GM12874 (cell line): ENCODE results near the gene DDIT3.

Experiments
- TF ChIP-seq, protein P1 (sequence below): IDR thresholded peaks from 2 replicates; pipeline ENCODE4 v1.5.1; 2011; ENCODE audit warnings: low read depth, mild to moderate bottlenecking, control low read depth, low read length, moderate library complexity; ENCODE audit not compliant: insufficient read depth

The DDIT3 gene

DNA sequence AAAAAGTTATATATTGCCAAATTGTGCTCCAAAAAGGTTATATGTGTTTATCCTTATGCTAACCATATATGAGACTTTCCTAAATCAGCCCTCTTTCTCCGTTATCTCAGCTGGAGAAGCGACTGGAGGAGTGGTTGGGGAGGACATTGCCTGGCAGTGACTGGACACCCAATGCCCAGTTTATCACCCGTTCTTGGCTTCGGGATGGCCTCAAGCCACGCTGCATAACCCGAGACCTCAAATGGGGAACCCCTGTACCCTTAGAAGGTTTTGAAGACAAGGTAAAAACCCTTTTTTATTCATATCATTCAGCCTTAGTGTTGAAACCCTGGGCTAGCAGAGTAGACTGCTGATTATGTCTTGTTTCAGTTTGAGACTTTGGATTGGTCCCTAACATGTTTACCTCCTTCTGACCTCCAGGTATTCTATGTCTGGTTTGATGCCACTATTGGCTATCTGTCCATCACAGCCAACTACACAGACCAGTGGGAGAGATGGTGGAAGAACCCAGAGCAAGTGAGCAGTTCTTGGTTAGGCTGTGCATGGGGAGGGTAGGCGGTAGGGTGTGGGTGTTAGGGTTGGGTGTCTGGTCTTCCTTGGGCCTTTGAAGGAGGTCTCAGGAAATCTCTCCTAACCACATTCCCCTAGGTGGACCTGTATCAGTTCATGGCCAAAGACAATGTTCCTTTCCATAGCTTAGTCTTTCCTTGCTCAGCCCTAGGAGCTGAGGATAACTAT lies 8.6 kb downstream of the DDIT3 start:
- TF ChIP-seq, protein P1, sequence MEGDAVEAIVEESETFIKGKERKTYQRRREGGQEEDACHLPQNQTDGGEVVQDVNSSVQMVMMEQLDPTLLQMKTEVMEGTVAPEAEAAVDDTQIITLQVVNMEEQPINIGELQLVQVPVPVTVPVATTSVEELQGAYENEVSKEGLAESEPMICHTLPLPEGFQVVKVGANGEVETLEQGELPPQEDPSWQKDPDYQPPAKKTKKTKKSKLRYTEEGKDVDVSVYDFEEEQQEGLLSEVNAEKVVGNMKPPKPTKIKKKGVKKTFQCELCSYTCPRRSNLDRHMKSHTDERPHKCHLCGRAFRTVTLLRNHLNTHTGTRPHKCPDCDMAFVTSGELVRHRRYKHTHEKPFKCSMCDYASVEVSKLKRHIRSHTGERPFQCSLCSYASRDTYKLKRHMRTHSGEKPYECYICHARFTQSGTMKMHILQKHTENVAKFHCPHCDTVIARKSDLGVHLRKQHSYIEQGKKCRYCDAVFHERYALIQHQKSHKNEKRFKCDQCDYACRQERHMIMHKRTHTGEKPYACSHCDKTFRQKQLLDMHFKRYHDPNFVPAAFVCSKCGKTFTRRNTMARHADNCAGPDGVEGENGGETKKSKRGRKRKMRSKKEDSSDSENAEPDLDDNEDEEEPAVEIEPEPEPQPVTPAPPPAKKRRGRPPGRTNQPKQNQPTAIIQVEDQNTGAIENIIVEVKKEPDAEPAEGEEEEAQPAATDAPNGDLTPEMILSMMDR = no peak

DNA sequence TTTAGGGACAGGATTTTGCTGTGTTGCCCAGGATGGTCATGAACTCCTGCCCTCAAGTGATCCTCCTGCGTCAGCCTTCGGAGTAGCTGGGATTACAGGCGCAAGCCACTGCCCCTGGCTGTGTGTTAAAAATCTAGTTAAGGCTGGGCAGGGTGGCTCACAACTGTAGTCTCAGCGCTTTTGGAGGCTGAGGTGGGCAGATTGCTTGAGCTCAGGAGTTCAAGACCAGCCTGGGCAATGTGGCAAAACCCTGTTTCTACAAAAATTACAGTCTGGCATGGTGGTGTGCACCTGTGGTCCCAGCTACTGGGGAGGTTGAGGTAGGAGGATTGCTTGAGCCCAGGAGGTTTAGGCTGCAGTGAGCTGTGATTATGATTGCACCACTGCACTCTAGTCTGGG lies 9.2 kb downstream of the DDIT3 start:
- TF ChIP-seq, protein P1 = no peak

DNA sequence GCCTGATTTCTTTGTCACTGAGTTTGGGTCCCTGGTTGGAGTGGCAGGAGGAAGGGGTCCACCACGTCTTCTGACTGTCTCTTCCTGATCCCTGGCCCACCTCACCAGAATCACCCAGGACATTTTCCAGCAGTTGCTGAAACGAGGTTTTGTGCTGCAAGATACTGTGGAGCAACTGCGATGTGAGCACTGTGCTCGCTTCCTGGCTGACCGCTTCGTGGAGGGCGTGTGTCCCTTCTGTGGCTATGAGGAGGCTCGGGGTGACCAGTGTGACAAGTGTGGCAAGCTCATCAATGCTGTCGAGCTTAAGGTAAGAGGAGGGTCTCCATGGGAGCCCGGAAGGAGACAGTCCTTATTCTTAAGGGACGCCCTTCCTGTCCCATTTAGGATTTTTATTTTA lies 20.1 kb downstream of the DDIT3 start:
- TF ChIP-seq, protein P1 = no peak

- TF ChIP-seq, protein P1 = no peak
Measured at GRCh38 chr12:57498571-57498970, 21.7 kb downstream of the DDIT3 start.

DNA sequence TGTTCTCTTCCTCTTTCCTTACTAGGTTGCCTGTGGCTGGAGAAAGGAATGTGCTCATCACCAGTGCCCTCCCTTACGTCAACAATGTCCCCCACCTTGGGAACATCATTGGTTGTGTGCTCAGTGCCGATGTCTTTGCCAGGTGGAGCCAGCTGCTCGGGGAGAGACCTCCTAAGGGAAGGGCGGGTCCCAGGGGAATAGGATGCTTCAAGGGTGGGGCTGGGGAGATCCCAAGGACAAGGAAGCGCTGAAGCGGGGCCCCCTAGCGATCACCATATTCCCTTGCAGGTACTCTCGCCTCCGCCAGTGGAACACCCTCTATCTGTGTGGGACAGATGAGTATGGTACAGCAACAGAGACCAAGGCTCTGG lies 22.2 kb downstream of the DDIT3 start:
- TF ChIP-seq, protein P1 = no peak

DNA sequence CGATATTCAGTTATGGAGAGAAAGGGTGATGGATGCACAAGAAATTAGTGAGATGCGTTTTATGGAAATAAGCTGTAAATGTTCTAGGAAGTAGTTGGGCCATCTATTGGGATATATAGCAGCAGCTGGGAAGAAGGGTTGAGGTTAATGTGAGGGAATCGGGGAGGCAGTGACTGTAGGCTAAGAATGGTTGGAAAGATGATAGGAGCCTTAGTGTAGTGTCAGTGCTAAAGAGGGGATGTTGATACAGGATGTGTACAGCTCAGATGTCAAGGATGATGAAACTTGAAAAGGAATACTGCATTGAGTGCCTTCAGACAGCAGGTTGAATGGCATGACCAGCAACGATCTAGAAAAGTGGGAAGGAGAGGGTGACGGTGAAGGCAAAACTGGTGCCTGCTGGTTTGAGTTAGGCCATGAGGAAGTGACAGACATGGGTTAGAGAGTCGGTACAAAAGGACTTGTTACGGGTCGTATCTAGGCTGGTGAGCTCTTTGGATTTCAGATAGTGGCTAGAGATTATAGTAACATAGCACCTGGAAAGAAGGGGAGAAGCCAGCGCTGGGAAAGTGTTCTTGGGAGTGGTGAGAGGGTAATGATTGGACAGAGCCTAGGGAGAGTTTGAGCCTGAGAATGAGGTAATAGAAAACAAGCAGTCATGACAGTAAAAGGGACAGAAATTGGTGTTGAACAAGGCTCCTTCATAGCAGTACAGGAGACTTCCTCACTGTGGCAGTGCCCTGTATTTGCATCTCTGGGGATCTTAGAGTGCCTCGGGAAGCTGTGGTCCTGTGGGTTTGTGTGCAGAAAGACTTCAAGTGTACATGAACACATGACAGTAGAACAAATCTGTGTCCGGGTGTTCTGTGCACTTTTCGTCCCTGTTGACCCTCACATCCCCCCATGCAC lies 22.8 kb downstream of the DDIT3 start:
- TF ChIP-seq, protein P1 = no peak

DNA sequence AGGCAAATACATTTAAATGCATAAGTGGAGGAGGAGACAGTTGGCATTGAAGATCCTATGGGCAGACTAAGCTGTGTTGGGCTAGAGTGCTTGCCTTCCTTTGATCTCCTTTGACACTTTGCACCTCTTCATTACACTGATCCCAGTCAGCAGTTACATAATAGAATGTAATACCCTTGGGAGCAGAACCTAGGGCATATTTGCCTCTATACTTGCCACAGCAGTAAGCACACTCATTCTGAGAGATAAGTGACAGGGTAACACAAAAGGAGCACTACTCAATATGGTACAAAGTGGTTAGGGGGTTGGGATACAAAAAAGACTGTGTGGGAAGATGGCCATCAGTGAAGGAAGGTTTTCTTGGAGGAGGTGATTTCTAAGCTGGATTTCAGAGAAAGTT lies 23.5 kb downstream of the DDIT3 start:
- TF ChIP-seq, protein P1 = no peak
